ENCODE results near the gene ATG4C. TPM values are rescaled to one million over a fixed set of nuclear protein-coding genes. Genes with fewer than 3 reads are reported as not detected.

The ATG4C gene
- total RNA-seq, 1 donor = 5.8 TPM

- no peaks in the 10 kb centered on the region for H3K9me3 ChIP-seq (ENCODE audit: low read depth, low read length)
- H3K4me1 ChIP-seq (ENCODE audit: insufficient read depth, low read length) = no peaks in the 10 kb centered on the region
- H3K4me3 ChIP-seq (ENCODE audit: insufficient read depth, low read length) = no peak overlapping the region
- DNase-seq (ENCODE audit: insufficient read length, low spot score, missing footprints) = no peak
- no peaks in the 10 kb centered on the region for H3K36me3 ChIP-seq (ENCODE audit: insufficient read depth, low read length)
- H2AFZ ChIP-seq (ENCODE audit: low read length) = no peak overlapping the region
- TF ChIP-seq CTCF (IDR thresholded peaks at IDR 0.05; ENCODE audit: extremely low read depth, low read depth, low read length) = no peak
- no peak overlapping the region for H3K4me2 ChIP-seq (ENCODE audit: insufficient read depth, low read length)
- no peaks in the 10 kb centered on the region for H3K27me3 ChIP-seq (ENCODE audit: insufficient read depth, low read length)
- no peaks in the 10 kb centered on the region for H3K79me2 ChIP-seq (ENCODE audit: insufficient read depth, low read length)
- H4K20me1 ChIP-seq (ENCODE audit: insufficient read depth, low read length) = no peaks in the 10 kb centered on the region
- no peak overlapping the region for H3K27ac ChIP-seq (ENCODE audit: low read depth, low read length)
Measured at GRCh38 chr1:62834400-62834961, 50.5 kb downstream of the ATG4C start.

- Histone ChIP-seq H3K79me2 (ENCODE audit: insufficient read depth, low read length) (no peaks in the 10 kb centered on the region), H4K20me1 (ENCODE audit: insufficient read depth, low read length) (no peaks in the 10 kb centered on the region), H3K27me3 (ENCODE audit: insufficient read depth, low read length) (no peaks in the 10 kb centered on the region), H3K27ac (ENCODE audit: low read depth, low read length) (no peak overlapping the region), H3K9me3 (ENCODE audit: low read depth, low read length) (no peaks in the 10 kb centered on the region), H3K4me1 (ENCODE audit: insufficient read depth, low read length) (no peaks in the 10 kb centered on the region), H3K4me3 (ENCODE audit: insufficient read depth, low read length) (no peak overlapping the region), H3K36me3 (ENCODE audit: insufficient read depth, low read length) (no peaks in the 10 kb centered on the region), H2AFZ (ENCODE audit: low read length) (no peak overlapping the region), H3K4me2 (ENCODE audit: insufficient read depth, low read length) (no peak overlapping the region)
- no peak for TF ChIP-seq CTCF (IDR thresholded peaks at IDR 0.05; ENCODE audit: extremely low read depth, low read depth, low read length)
- no peak for DNase-seq (ENCODE audit: insufficient read length, low spot score, missing footprints)
Measured at GRCh38 chr1:62836856-62837540, 53.1 kb downstream of the ATG4C start.

GRCh38 chr1:62840555-62840954 lies 56.6 kb downstream of the ATG4C start:
- TF ChIP-seq CTCF (IDR thresholded peaks at IDR 0.05; ENCODE audit: extremely low read depth, low read depth, low read length) = no peak
- DNase-seq (ENCODE audit: insufficient read length, low spot score, missing footprints) = no peak
- no peaks in the 10 kb centered on the region for H4K20me1 ChIP-seq (ENCODE audit: insufficient read depth, low read length)

GRCh38 chr1:62841587-62842169 lies 57.7 kb downstream of the ATG4C start:
- Histone ChIP-seq H3K4me1 (ENCODE audit: insufficient read depth, low read length) (no peaks in the 10 kb centered on the region), H2AFZ (ENCODE audit: low read length) (no peak overlapping the region), H3K4me2 (ENCODE audit: insufficient read depth, low read length) (no peak overlapping the region), H3K27ac (ENCODE audit: low read depth, low read length) (no peak overlapping the region), H3K4me3 (ENCODE audit: insufficient read depth, low read length) (no peak overlapping the region), H3K27me3 (ENCODE audit: insufficient read depth, low read length) (no peaks in the 10 kb centered on the region), H3K36me3 (ENCODE audit: insufficient read depth, low read length) (no peaks in the 10 kb centered on the region), H3K9me3 (ENCODE audit: low read depth, low read length) (no peaks in the 10 kb centered on the region), H4K20me1 (ENCODE audit: insufficient read depth, low read length) (no peaks in the 10 kb centered on the region), H3K79me2 (ENCODE audit: insufficient read depth, low read length) (no peaks in the 10 kb centered on the region)
- DNase-seq (ENCODE audit: insufficient read length, low spot score, missing footprints) = no peak
- TF ChIP-seq CTCF (IDR thresholded peaks at IDR 0.05; ENCODE audit: extremely low read depth, low read depth, low read length) = peak; percentile 67

More at GRCh38 chr1:62840555-62840954, 56.6 kb downstream of the ATG4C start:
- Histone ChIP-seq H2AFZ (ENCODE audit: low read length) (no peak overlapping the region), H3K27ac (ENCODE audit: low read depth, low read length) (no peak overlapping the region), H3K4me3 (ENCODE audit: insufficient read depth, low read length) (no peak overlapping the region), H3K4me2 (ENCODE audit: insufficient read depth, low read length) (no peak overlapping the region), H3K79me2 (ENCODE audit: insufficient read depth, low read length) (no peaks in the 10 kb centered on the region), H3K36me3 (ENCODE audit: insufficient read depth, low read length) (no peaks in the 10 kb centered on the region), H3K9me3 (ENCODE audit: low read depth, low read length) (no peaks in the 10 kb centered on the region), H3K27me3 (ENCODE audit: insufficient read depth, low read length) (no peaks in the 10 kb centered on the region), H3K4me1 (ENCODE audit: insufficient read depth, low read length) (no peaks in the 10 kb centered on the region)
